ENCODE results near the gene NIFK. TPM values are rescaled to one million over a fixed set of nuclear protein-coding genes. Genes with fewer than 3 reads are reported as not detected.

The NIFK gene
- total and polyA plus RNA-seq, 5 donors, result 17.9 to 26.4 (median 23.9) TPM

Other genes with a start within 250 kb of the NIFK start
- 10 to 100 TPM in 1 of 4 donors, not detected in 3; 12.7 TPM for gene RNU4ATAC, start 206.0 kb downstream of the NIFK start, total RNA-seq
- not detected for gene RNU4ATAC, start 206.0 kb downstream of the NIFK start, polyA plus RNA-seq
- gene CLASP1, start 87.4 kb downstream of the NIFK start, total RNA-seq, result 10 to 100 TPM; 49.0 to 62.4 (median 60.7) TPM
- gene CLASP1, start 87.4 kb downstream of the NIFK start, polyA plus RNA-seq, result 19.1 TPM
- gene TSN, start 18.8 kb upstream of the NIFK start, total RNA-seq, result 10 to 100 TPM; 40.5 to 43.7 (median 41.9) TPM
- 21.3 TPM for gene TSN, start 18.8 kb upstream of the NIFK start, polyA plus RNA-seq